Gastroesophageal sphincter (tissue), 4 donors: Measurements from ENCODE around the gene ALOX15B. TPM values are rescaled to one million over a fixed set of nuclear protein-coding genes. Genes with fewer than 3 reads are reported as not detected.

Experiments used
- ATAC-seq: fragments of 150-250 bp; one replicate; pipeline ENCODE4 v1.9.1; 2016; ENCODE audit warnings: mild to moderate bottlenecking, moderate library complexity
- H3K27ac ChIP-seq, 4 donors: fragments of 200-600 bp; sonication (generic) in 3 of 4; 1 replicate in 3 of 4; 2 replicates in 1 of 4; pipeline ENCODE4 v1.5.1; 2016 to 2019
- H3K27me3 ChIP-seq: fragments of 200-600 bp; sonication (generic); one replicate; pipeline ENCODE4 v1.5.1; 2019
- H3K36me3 ChIP-seq, 2 donors: fragments of 200-600 bp; sonication (generic); one replicate each; pipeline ENCODE4 v1.5.1; 2019; ENCODE audit warnings: control low read depth in 1 of 2
- H3K4me1 ChIP-seq, 3 donors: fragments of 200-600 bp; sonication (generic); 1 replicate in 2 of 3; 2 replicates in 1 of 3; pipeline ENCODE4 v1.5.1; 2016 to 2019; ENCODE audit warnings: control low read depth in 2 of 3
- H3K4me3 ChIP-seq, 2 donors: fragments of 200-600 bp; sonication (generic); one replicate each; pipeline ENCODE4 v1.5.1; 2019; ENCODE audit warnings: mild to moderate bottlenecking in 1 of 2, moderate library complexity in 1 of 2
- H3K9me3 ChIP-seq, 3 donors: fragments of 200-600 bp; sonication (generic); one replicate each; pipeline ENCODE4 v1.5.1; 2017 to 2019; ENCODE audit warnings: control low read depth in 2 of 3
- EP300 ChIP-seq: sonication (generic); formaldehyde crosslinking; IDR thresholded peaks from one replicate; pipeline ENCODE4 v1.6.1; 2017; ENCODE audit warnings: antibody characterized with exemption, mild to moderate bottlenecking
- POLR2A ChIP-seq, 2 donors: fragments of 450-650 bp; IDR thresholded peaks; one replicate each; pipeline ENCODE4 v1.6.1; 2017; ENCODE audit warnings: antibody characterized with exemption in 2 of 2, mild to moderate bottlenecking in 2 of 2, moderate library complexity in 1 of 2
- POLR2AphosphoS5 ChIP-seq: sonication (generic); formaldehyde crosslinking; IDR thresholded peaks from one replicate; pipeline ENCODE4 v1.6.1; 2017; ENCODE audit warnings: antibody characterized with exemption
- WGBS, 2 donors: methylation state at CpG; one replicate each; pipeline ENCODE4 v1.1.5; 2018; ENCODE audit warnings: low coverage in 1 of 2; 5-methylcytosine and 5-hydroxymethylcytosine counted together
- total RNA-seq, 4 donors: library from RNA; depleted of rRNA; stranded (reverse); fragments of >200 nt; gene quantifications; one replicate each; pipeline ENCODE4 v1.1.0, GENCODE V29; 2016
- TF ChIP-seq, protein P1 (sequence below), 4 experiments: fragments of 200-600 bp in 2 of 4; fragments of 450-650 bp in 2 of 4; sonication (generic) in 1 of 4; IDR thresholded peaks; one replicate each; pipeline ENCODE4 v1.5.1; 2017 to 2019; ENCODE audit warnings: antibody characterized with exemption in 4 of 4, mild to moderate bottlenecking in 2 of 4, moderate library complexity in 2 of 4

ALOX15B gene
- total RNA-seq, 4 donors from 2014 or later, result 0.69 to 5.6 (median 2.8) TPM

DNA sequence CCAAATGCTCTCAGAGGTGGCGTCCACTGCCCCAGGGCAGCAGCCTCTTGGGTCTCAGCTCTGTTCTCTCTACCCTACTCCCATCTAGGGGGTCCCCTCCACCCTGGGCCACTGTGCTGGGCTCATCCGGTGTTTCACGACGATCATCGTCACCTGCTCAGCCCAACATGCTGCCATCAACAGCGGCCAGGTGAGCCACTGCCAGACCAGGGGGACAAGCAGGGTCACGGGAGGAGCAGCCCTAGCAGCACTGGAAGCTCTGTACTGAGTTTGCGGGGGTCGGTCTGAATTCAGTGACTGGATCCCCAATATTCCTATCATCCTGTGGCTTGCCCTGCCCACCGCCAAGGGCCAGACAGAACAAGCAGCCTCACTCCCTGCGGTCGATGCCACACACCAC lies 32.6 kb downstream of the ALOX15B start:
- no peak overlapping the region for H3K4me3 ChIP-seq
- 100% methylated on average over 2 of the region's 12 CpGs; no CpG with 5 or more reads in 1 of the 2 donors for WGBS, 2 donors
- TF ChIP-seq POLR2A (IDR thresholded peaks at IDR 0.05), result no peak
- no peak for TF ChIP-seq POLR2AphosphoS5
- TF ChIP-seq, protein P1, sequence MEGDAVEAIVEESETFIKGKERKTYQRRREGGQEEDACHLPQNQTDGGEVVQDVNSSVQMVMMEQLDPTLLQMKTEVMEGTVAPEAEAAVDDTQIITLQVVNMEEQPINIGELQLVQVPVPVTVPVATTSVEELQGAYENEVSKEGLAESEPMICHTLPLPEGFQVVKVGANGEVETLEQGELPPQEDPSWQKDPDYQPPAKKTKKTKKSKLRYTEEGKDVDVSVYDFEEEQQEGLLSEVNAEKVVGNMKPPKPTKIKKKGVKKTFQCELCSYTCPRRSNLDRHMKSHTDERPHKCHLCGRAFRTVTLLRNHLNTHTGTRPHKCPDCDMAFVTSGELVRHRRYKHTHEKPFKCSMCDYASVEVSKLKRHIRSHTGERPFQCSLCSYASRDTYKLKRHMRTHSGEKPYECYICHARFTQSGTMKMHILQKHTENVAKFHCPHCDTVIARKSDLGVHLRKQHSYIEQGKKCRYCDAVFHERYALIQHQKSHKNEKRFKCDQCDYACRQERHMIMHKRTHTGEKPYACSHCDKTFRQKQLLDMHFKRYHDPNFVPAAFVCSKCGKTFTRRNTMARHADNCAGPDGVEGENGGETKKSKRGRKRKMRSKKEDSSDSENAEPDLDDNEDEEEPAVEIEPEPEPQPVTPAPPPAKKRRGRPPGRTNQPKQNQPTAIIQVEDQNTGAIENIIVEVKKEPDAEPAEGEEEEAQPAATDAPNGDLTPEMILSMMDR (IDR thresholded peaks at IDR 0.05), result no peak
- TF ChIP-seq EP300, result no peak
- H3K27me3 ChIP-seq, result peaks cover 64% of the 10 kb centered on the region
- no peak for ATAC-seq
- no peak overlapping the region for H3K27ac ChIP-seq
- H3K9me3 ChIP-seq, result no peaks in the 10 kb centered on the region
- H3K4me1 ChIP-seq, result peaks cover 0 to 30% (median 15%) of the 10 kb centered on the region in 3 donors
- H3K36me3 ChIP-seq, result no peaks in the 10 kb centered on the region

- TF ChIP-seq, protein P1 (IDR thresholded peaks at IDR 0.05), result no peak
- no peaks in the 10 kb centered on the region for H3K9me3 ChIP-seq
- peaks cover 0 to 30% (median 15%) of the 10 kb centered on the region in 3 donors for H3K4me1 ChIP-seq
- H3K4me3 ChIP-seq, result peak overlapping the region in 1 of 2 donors; percentile 24
- no peak for ATAC-seq
- H3K27me3 ChIP-seq, result peaks cover 72% of the 10 kb centered on the region
- WGBS, 2 donors, result 17% methylated on average over 3 of the region's 28 CpGs; no CpG with 5 or more reads in 1 of the 2 donors
- no peaks in the 10 kb centered on the region for H3K36me3 ChIP-seq
- H3K27ac ChIP-seq, result no peak overlapping the region
Measured at GRCh38 chr17:8072341-8072728, 33.5 kb downstream of the ALOX15B start.

- Histone ChIP-seq H3K9me3 (no peaks in the 10 kb centered on the region), H3K36me3 (no peaks in the 10 kb centered on the region), H3K27ac (no peak overlapping the region), H3K4me3 (peak overlapping the region in 1 of 2 donors; percentile 24), H3K27me3 (peaks cover 78% of the 10 kb centered on the region), H3K4me1 (peaks cover 0 to 30% (median 15%) of the 10 kb centered on the region in 3 donors)
- WGBS, 2 donors, result 0% methylated on average over 1 to 6 of the region's 40 CpGs
- TF ChIP-seq, protein P1 (IDR thresholded peaks at IDR 0.05), result no peak
- TF ChIP-seq POLR2A (IDR thresholded peaks at IDR 0.05) (no peak), POLR2AphosphoS5 (no peak), EP300 (no peak)
- ATAC-seq, result no peak
Measured at GRCh38 chr17:8072729-8073461, 34.0 kb downstream of the ALOX15B start.

DNA sequence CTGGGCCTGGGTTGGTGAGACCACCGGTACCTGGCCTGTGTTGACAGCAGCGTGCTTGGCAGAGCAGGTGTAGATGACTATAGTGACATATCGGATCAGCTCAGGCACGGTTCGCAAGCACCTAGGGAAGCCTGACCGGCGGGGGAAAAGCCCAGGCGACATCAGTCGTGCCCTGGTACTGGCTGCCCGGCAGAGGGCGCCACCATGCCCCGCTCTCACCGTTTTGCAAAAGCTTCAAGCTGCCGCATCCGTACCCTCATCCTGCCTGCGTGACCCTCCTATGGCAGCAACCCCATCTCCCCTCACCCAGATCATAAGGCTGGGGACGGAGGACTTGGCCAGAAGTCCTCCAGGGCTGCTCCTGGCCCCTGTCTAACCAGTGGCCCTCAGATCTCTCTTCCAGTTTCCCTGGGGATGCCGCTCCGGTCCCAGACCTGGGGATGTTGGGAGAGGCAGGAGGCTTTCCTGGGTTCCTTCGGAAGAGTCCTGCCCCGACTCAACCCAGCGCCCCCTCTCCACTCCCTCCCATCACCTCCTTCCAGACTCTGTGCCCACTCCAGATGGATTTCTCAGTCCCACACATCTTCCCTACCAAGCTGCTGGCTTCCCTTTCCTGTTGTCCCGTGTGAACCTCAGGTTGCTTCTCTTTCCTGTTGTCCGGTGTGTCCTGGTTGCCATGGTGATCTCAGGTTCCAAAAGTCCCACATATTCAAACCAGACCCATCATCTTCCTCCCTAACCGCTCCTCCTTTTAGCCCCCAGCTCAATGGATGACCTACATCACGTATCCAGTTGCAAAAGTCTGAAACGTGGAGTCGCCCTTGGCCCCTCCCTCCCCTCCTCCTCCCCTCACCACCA lies 35.0 kb downstream of the ALOX15B start:
- H3K9me3 ChIP-seq, result no peaks in the 10 kb centered on the region
- ATAC-seq, result peak; percentile 59
- no peaks in the 10 kb centered on the region for H3K36me3 ChIP-seq
- peak overlapping the region in 1 of 2 donors; percentile 1 for H3K4me3 ChIP-seq
- 0 to 9% methylated on average over 13 to 19 of the region's 28 CpGs for WGBS, 2 donors
- H3K27ac ChIP-seq, result no peak overlapping the region
- H3K4me1 ChIP-seq, result peaks cover 0 to 30% (median 15%) of the 10 kb centered on the region in 3 donors
- H3K27me3 ChIP-seq, result peaks cover 87% of the 10 kb centered on the region
- TF ChIP-seq POLR2AphosphoS5, result no peak
- TF ChIP-seq EP300, result no peak
- TF ChIP-seq, protein P1 (IDR thresholded peaks at IDR 0.05), result peak in 3 of 4 experiments; percentile 68 to 89 (median 72)
- no peak for TF ChIP-seq POLR2A (IDR thresholded peaks at IDR 0.05)
